ENCODE measurements around the gene BMF. TPM values are rescaled to one million over a fixed set of nuclear protein-coding genes. Genes with fewer than 3 reads are reported as not detected.
"Not testable (repeated sequence)": the region's sequence is repeated elsewhere in the genome, so short reads cannot be mapped to it uniquely, and the experiment has no call there.

Gene BMF
- total RNA-seq, 4 donors from 2014 or later: 31.9 to 49.3 (median 37.2) TPM

DNA sequence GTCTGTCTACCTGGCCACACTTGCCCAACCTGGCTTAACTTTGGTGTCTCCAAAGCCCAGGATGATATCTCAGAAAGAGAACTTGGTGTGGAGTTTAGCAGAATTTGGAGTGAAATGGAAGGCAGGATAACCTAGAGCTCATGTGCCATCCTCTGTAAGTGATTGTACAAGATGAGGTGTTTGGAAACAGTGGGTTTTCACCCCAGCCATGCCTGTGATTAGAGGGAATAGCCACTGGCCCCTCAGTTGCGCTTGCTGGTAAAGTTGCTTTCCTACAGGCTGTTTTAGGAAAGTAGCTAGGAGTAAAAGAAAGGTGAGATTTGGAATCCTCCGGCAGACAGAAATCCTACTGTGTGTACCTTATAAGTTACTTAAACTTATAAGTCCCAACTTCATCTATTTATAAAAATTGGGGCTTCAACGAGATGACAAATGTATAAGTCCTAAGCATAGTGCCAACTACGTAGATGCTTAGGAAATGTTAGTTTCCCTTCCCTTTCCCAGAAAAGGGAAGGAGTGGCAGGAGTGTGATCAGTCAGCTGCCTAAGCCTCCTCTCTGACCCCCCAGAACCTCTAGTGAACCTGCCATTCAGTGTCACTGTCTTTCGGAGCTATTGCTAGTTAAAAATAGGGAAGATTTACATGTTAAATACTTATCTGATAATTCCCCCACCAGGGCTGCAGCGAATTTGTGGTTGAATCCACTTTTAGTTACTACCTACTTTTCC lies 13.4 kb upstream of the BMF start:
- intact Hi-C loops (cut with DNase I): no loop called here
- no peak overlapping the region for H3K4me3 ChIP-seq (replicated peaks in 1 of 3)
- no peaks in the 10 kb centered on the region for H3K27me3 ChIP-seq
- peaks cover 0 to 12% of the 10 kb centered on the region in 2 donors for H3K4me1 ChIP-seq
- 87 to 89% methylated on average over 6 of the region's 6 CpGs for WGBS, 2 donors
- TF ChIP-seq, protein P1, sequence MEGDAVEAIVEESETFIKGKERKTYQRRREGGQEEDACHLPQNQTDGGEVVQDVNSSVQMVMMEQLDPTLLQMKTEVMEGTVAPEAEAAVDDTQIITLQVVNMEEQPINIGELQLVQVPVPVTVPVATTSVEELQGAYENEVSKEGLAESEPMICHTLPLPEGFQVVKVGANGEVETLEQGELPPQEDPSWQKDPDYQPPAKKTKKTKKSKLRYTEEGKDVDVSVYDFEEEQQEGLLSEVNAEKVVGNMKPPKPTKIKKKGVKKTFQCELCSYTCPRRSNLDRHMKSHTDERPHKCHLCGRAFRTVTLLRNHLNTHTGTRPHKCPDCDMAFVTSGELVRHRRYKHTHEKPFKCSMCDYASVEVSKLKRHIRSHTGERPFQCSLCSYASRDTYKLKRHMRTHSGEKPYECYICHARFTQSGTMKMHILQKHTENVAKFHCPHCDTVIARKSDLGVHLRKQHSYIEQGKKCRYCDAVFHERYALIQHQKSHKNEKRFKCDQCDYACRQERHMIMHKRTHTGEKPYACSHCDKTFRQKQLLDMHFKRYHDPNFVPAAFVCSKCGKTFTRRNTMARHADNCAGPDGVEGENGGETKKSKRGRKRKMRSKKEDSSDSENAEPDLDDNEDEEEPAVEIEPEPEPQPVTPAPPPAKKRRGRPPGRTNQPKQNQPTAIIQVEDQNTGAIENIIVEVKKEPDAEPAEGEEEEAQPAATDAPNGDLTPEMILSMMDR (IDR thresholded peaks at IDR 0.05): no peak
- TF ChIP-seq POLR2A (IDR thresholded peaks at IDR 0.05): no peak
- no peak for DNase-seq
- H3K9me3 ChIP-seq: no peaks in the 10 kb centered on the region
- no peak overlapping the region for H3K27ac ChIP-seq
- H3K36me3 ChIP-seq: no peaks in the 10 kb centered on the region

DNA sequence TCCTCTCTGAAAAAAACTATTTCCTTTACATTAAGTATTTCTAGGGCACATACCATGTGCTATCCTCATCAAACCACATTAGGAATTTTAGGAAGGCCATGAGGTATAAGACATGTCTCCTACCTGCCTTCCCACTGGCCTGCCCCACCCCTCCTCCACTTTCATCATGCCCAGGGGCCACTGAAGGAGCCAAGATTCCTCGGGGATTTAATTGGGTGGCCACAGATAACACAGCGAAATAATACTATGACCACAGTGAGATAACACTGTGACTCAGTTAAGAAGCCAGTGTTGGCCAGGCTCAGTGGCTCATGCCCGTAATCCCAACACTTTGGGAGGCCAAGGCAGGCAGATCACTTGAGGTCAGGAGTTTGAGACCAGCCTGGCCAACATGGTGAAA lies 9.8 kb upstream of the BMF start:
- Histone ChIP-seq H3K36me3 (no peaks in the 10 kb centered on the region), H3K4me1 (no peaks in the 10 kb centered on the region), H3K9me3 (no peaks in the 10 kb centered on the region), H3K27me3 (no peaks in the 10 kb centered on the region), H3K27ac (no peak overlapping the region), H3K4me3 (replicated peaks in 1 of 3) (no peak overlapping the region)
- no peak for TF ChIP-seq POLR2A (IDR thresholded peaks at IDR 0.05)
- TF ChIP-seq, protein P1 (IDR thresholded peaks at IDR 0.05): no peak
- no peak for DNase-seq
- intact Hi-C loops (cut with DNase I): no loop called here
- WGBS, 2 donors: 78 to 82% methylated on average over 3 of the region's 3 CpGs

- intact Hi-C loops (cut with DNase I): no loop called here
- no peak for TF ChIP-seq POLR2A (IDR thresholded peaks at IDR 0.05)
- TF ChIP-seq, protein P1 (IDR thresholded peaks at IDR 0.05): no peak
- 45 to 46% methylated on average over 8 of the region's 8 CpGs for WGBS, 2 donors
Measured at GRCh38 chr15:40115670-40116093, 7.0 kb upstream of the BMF start.

DNA sequence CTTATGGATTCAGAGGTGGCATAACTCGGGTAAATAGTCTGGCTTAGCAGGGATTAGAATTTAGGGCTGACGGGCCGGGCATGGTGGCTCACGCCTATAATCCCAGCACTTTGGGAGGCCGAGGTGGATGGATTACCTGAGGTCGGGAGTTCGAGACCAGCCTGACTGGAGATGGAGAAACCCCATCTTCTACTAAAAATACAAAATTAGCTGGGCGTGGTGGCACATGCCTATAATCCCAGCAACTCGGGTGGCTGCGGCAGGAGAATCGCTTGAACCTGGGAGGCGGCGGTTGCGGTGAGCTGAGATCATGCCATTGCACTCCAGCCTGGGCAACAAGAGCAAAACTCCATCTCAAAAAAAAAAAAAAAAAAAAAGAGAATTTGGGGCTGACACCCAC lies 6.4 kb upstream of the BMF start:
- H3K27ac ChIP-seq; H3K4me3 ChIP-seq (replicated peaks in 1 of 3); H3K4me1 ChIP-seq; H3K9me3 ChIP-seq; DNase-seq; H3K27me3 ChIP-seq; intact Hi-C loops (cut with DNase I); H3K36me3 ChIP-seq: not testable (repeated sequence)
- WGBS, 2 donors: 96 to 98% methylated on average over 14 of the region's 14 CpGs

More at GRCh38 chr15:40115670-40116093, 7.0 kb upstream of the BMF start:
- H3K27ac ChIP-seq: no peak overlapping the region
- no peaks in the 10 kb centered on the region for H3K9me3 ChIP-seq
- peak; percentile 58 to 65 for DNase-seq
- H3K4me1 ChIP-seq: no peaks in the 10 kb centered on the region
- no peaks in the 10 kb centered on the region for H3K36me3 ChIP-seq
- H3K4me3 ChIP-seq (replicated peaks in 1 of 3): no peak overlapping the region
- H3K27me3 ChIP-seq: no peaks in the 10 kb centered on the region

GRCh38 chr15:40114218-40114617 lies 5.5 kb upstream of the BMF start:
- 90 to 100% methylated on average over 2 of the region's 2 CpGs for WGBS, 2 donors
- no peak for DNase-seq
- no peaks in the 10 kb centered on the region for H3K9me3 ChIP-seq
- H3K4me1 ChIP-seq: peaks cover 6 to 8% of the 10 kb centered on the region in 2 donors
- no peak for TF ChIP-seq POLR2A (IDR thresholded peaks at IDR 0.05)
- TF ChIP-seq, protein P1 (IDR thresholded peaks at IDR 0.05): no peak
- no peak overlapping the region for H3K4me3 ChIP-seq (replicated peaks in 1 of 3)
- no peaks in the 10 kb centered on the region for H3K27me3 ChIP-seq
- intact Hi-C loops (cut with DNase I): no loop called here
- no peak overlapping the region for H3K27ac ChIP-seq
- H3K36me3 ChIP-seq: no peaks in the 10 kb centered on the region

Measured in thyroid gland (tissue), 4 donors.